ENCODE data around the gene GRIK4. TPM values are rescaled to one million over a fixed set of nuclear protein-coding genes. Genes with fewer than 3 reads are reported as not detected.

The GRIK4 gene
- total RNA-seq, 1 donor from 2014 or later = not detected

DNA sequence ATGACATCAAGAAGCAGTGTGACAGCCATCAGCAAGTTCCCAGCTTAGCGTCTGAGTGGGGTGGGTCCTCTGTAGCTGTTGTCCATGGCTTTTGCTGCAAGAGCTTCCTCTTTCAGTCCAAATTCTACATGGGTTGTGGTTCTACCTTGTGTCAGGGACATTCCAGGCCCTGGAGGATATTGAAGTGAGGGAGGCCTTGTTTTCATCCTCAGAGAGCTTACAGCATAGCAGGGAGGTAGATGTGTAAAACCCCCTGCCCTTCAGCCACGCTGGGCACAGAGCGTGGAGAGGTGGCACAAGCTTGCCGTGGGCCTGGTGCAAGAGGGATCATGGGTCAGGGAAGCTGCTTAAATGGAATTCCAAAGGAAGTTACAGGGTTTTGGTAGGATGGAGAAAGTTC is 93.9 kb downstream of the GRIK4 start:
- H3K27me3 ChIP-seq = no peaks in the 10 kb centered on the region
- TF ChIP-seq, protein P1, sequence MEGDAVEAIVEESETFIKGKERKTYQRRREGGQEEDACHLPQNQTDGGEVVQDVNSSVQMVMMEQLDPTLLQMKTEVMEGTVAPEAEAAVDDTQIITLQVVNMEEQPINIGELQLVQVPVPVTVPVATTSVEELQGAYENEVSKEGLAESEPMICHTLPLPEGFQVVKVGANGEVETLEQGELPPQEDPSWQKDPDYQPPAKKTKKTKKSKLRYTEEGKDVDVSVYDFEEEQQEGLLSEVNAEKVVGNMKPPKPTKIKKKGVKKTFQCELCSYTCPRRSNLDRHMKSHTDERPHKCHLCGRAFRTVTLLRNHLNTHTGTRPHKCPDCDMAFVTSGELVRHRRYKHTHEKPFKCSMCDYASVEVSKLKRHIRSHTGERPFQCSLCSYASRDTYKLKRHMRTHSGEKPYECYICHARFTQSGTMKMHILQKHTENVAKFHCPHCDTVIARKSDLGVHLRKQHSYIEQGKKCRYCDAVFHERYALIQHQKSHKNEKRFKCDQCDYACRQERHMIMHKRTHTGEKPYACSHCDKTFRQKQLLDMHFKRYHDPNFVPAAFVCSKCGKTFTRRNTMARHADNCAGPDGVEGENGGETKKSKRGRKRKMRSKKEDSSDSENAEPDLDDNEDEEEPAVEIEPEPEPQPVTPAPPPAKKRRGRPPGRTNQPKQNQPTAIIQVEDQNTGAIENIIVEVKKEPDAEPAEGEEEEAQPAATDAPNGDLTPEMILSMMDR (IDR thresholded peaks at IDR 0.05) = no peak
- no peak overlapping the region for H3K4me3 ChIP-seq
- H3K27ac ChIP-seq = no peak overlapping the region
- no peaks in the 10 kb centered on the region for H3K36me3 ChIP-seq
- no peaks in the 10 kb centered on the region for H3K4me1 ChIP-seq
- intact Hi-C loops (cut with DNase I) = no loop called here
- no peaks in the 10 kb centered on the region for H3K9me3 ChIP-seq
- DNase-seq (ENCODE audit: low spot score in 2 of 2) = no peak

DNA sequence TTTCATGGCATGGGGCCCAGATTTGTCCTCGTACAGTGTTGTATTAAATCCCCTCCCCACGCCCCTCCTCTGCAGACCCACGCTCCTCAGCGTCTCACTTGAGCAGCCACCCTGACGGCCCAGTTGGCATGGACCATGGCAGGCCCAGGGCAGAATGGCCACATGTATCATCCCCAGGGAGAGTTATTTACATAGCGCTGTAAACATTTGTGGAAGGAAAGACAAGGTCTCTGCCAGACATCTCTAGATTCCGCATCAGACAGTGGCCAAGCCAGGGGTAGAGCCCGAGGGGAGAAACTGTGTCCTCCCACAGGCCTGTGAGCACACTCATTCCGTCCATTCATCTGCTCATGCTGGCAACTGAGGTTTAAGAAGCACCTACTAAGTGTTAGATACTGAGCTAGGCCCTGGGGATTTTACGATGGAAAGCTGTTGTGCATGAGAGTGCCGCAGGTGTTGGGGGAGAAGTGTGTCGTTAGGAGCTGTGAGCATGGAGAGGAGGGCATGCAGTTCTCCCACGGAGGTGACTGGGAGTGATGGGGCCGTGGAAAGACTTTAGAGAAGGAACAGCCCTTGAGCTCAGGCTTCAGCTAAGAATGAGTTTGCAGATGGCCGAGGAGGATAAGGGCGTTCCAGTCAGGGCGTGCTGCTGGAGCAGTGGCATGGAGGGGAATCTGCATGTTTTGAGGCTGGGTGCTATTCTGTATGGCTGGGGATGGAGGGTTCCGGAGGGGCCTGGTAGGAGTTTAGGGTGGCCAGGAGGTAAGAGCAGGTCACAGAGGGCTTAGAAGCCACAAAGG is 94.9 kb downstream of the GRIK4 start:
- H3K4me1 ChIP-seq = no peaks in the 10 kb centered on the region
- H3K36me3 ChIP-seq = no peaks in the 10 kb centered on the region
- TF ChIP-seq, protein P1 (IDR thresholded peaks at IDR 0.05) = no peak
- H3K9me3 ChIP-seq = no peaks in the 10 kb centered on the region
- H3K27me3 ChIP-seq = no peaks in the 10 kb centered on the region
- H3K27ac ChIP-seq = no peak overlapping the region
- intact Hi-C loops (cut with DNase I) = no loop called here
- no peak overlapping the region for H3K4me3 ChIP-seq
- no peak for DNase-seq (ENCODE audit: low spot score in 2 of 2)

DNA sequence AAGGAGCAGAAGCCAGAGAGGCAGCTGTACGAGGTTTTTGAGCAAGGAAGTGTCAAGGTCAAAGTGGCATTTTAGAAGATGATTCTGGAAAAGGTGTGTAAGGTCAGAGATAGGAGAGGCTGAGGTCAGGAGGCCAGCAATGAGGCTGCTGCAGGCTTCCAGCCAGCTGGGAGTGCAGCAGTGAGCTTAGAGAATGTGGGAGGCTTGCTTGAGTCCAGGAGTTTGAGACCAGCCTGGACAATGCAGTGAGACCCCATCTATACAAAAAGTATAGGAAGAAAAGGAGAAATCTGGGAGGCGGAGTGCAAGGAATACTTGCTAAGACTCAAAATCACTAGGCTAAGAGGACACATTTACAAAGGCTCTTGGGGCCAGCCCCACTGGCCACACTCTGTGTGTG is 96.5 kb downstream of the GRIK4 start:
- Histone ChIP-seq H3K9me3 (no peaks in the 10 kb centered on the region), H3K4me1 (no peaks in the 10 kb centered on the region), H3K4me3 (no peak overlapping the region), H3K27me3 (no peaks in the 10 kb centered on the region), H3K27ac (no peak overlapping the region), H3K36me3 (no peaks in the 10 kb centered on the region)
- TF ChIP-seq, protein P1 (IDR thresholded peaks at IDR 0.05) = no peak
- intact Hi-C loops (cut with DNase I) = no loop called here
- no peak for DNase-seq (ENCODE audit: low spot score in 2 of 2)

DNA sequence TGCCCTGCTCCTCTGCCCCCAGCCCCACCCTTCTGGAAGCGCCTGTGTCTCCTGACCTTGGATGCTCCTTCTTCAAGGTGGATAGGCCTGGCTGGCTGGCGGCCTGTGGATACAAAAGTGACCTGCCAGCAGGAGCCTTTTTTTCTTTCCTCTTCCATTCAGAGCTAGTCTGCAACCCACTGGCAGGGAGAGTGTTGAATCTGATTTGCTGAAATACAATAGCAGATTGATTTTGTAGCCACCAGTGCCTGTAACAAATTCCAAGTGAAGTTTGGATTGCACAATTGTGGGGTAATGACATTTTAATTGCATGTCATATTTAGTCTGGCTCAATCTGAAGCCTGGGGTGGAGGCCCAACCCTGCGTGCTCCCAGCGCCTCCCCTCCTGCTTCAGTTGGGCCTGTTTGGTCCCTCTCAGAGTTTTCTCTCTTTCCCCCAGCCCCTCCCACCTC is 97.2 kb downstream of the GRIK4 start:
- no peak overlapping the region for H3K27ac ChIP-seq
- TF ChIP-seq, protein P1 (IDR thresholded peaks at IDR 0.05) = no peak
- intact Hi-C loops (cut with DNase I) = no loop called here
- H3K9me3 ChIP-seq = no peaks in the 10 kb centered on the region
- H3K36me3 ChIP-seq = no peaks in the 10 kb centered on the region
- no peaks in the 10 kb centered on the region for H3K27me3 ChIP-seq
- no peak for DNase-seq (ENCODE audit: low spot score in 2 of 2)
- H3K4me1 ChIP-seq = no peaks in the 10 kb centered on the region
- no peak overlapping the region for H3K4me3 ChIP-seq

DNA sequence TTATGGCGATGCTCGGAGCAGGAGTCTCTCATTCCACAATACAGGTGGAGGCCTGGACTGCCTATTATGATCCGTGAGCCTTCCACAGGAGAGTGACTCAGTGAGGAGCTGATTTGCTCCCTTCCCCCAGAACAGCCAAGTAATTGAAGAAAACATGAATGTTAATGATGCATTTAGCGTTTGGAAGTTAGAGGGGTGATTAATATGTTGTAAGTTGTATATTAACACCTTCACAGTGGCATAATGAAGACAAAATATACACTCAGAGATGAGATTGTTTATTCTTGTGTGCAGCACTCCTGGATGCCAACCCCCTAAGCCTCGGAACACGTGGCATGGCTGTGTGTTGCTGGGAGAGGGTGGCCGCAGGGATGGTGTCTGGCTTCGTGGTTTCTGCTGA is 98.6 kb downstream of the GRIK4 start:
- no peak overlapping the region for H3K27ac ChIP-seq
- DNase-seq (ENCODE audit: low spot score in 2 of 2) = no peak
- H3K36me3 ChIP-seq = no peaks in the 10 kb centered on the region
- intact Hi-C loops (cut with DNase I) = no loop called here
- no peaks in the 10 kb centered on the region for H3K4me1 ChIP-seq
- no peaks in the 10 kb centered on the region for H3K27me3 ChIP-seq
- H3K9me3 ChIP-seq = no peaks in the 10 kb centered on the region
- no peak overlapping the region for H3K4me3 ChIP-seq
- TF ChIP-seq, protein P1 (IDR thresholded peaks at IDR 0.05) = no peak
